Measurements from ENCODE around the gene TMEM171.

The TMEM171 gene

GRCh38 chr5:73153513-73153912 lies 33.1 kb downstream of the TMEM171 start:
- DNase-seq, result no peak

GRCh38 chr5:73154208-73155006 lies 34.0 kb downstream of the TMEM171 start:
- no peak for DNase-seq

- DNase-seq, result no peak
Observed at GRCh38 chr5:73155271-73156222, 35.2 kb downstream of the TMEM171 start.

- DNase-seq, result no peak
Observed at GRCh38 chr5:73157414-73158303, 37.3 kb downstream of the TMEM171 start.

- DNase-seq, result no peak
Observed at GRCh38 chr5:73158313-73158712, 37.9 kb downstream of the TMEM171 start.

GRCh38 chr5:73160239-73160671 lies 39.9 kb downstream of the TMEM171 start:
- no peak for DNase-seq

- no peak for DNase-seq
Observed at GRCh38 chr5:73170522-73170921, 50.1 kb downstream of the TMEM171 start.

- DNase-seq, result no peak
Observed at GRCh38 chr5:73171495-73171894, 51.1 kb downstream of the TMEM171 start.

GRCh38 chr5:73172951-73173350 lies 52.6 kb downstream of the TMEM171 start, which contains the start of gene TMEM174:
Gene TMEM174 (plus strand): TSS chr5:73173193. CDS start chr5:73173244, 51 bp downstream.
- no peak for DNase-seq

GRCh38 chr5:73174100-73174815 lies 53.9 kb downstream of the TMEM171 start:
- DNase-seq, result no peak

- DNase-seq, result no peak
Observed at GRCh38 chr5:73176250-73176649, 55.9 kb downstream of the TMEM171 start.

- no peak for DNase-seq
Observed at GRCh38 chr5:73178265-73178664, 57.9 kb downstream of the TMEM171 start.

GRCh38 chr5:73179730-73180129 lies 59.4 kb downstream of the TMEM171 start:
- DNase-seq, result no peak

- no peak for DNase-seq
Observed at GRCh38 chr5:73180566-73180965, 60.2 kb downstream of the TMEM171 start.

Data from NCI-H2227 treated with DMSO at 0.1 percent for 48 hours (cell line).